Measurements from ENCODE around the gene FAM53B.
"Not testable (repeated sequence)": the region's sequence is repeated elsewhere in the genome, so short reads cannot be mapped to it uniquely, and the experiment has no call there.

Gene FAM53B

GRCh38 chr10:124744102-124745050 is at the start of gene FAM53B:
TSS of gene FAM53B (minus strand) at chr10:124744378. CDS start at chr10:124706713, 37,665 bp downstream.
- peak; percentile 70 to 72 for DNase-seq (ENCODE audit: low read depth in 2 of 2)

- no peak for DNase-seq (ENCODE audit: low read depth in 2 of 2)
Measured at GRCh38 chr10:124792998-124793352, 48.8 kb upstream of the FAM53B start.

GRCh38 chr10:124791547-124792348 is 47.6 kb upstream of the FAM53B start, which contains the start of gene EEF1AKMT2:
TSS of gene EEF1AKMT2 (minus strand) at chr10:124791887. CDS start at chr10:124791833, 54 bp downstream.
- DNase-seq (ENCODE audit: low read depth in 2 of 2): peak; percentile 74 to 80

- DNase-seq (ENCODE audit: low read depth in 2 of 2): not testable (repeated sequence)
Measured at GRCh38 chr10:124782900-124783299, 38.7 kb upstream of the FAM53B start.

GRCh38 chr10:124768791-124769190 is 24.6 kb upstream of the FAM53B start:
- no peak for DNase-seq (ENCODE audit: low read depth in 2 of 2)

- no peak for DNase-seq (ENCODE audit: low read depth in 2 of 2)
Measured at GRCh38 chr10:124765256-124765655, 21.1 kb upstream of the FAM53B start.

GRCh38 chr10:124763267-124763666 is 19.1 kb upstream of the FAM53B start:
- no peak for DNase-seq (ENCODE audit: low read depth in 2 of 2)

GRCh38 chr10:124762281-124762680 is 18.1 kb upstream of the FAM53B start:
- no peak for DNase-seq (ENCODE audit: low read depth in 2 of 2)

GRCh38 chr10:124756156-124756903 is 12.2 kb upstream of the FAM53B start:
- no peak for DNase-seq (ENCODE audit: low read depth in 2 of 2)

GRCh38 chr10:124755581-124755980 is 11.4 kb upstream of the FAM53B start:
- no peak for DNase-seq (ENCODE audit: low read depth in 2 of 2)

- DNase-seq (ENCODE audit: low read depth in 2 of 2): no peak
Measured at GRCh38 chr10:124754227-124754626, 10.0 kb upstream of the FAM53B start.

- no peak for DNase-seq (ENCODE audit: low read depth in 2 of 2)
Measured at GRCh38 chr10:124748953-124749645, 4.9 kb upstream of the FAM53B start.

GRCh38 chr10:124748166-124748565 is 4.0 kb upstream of the FAM53B start:
- no peak for DNase-seq (ENCODE audit: low read depth in 2 of 2)

- no peak for DNase-seq (ENCODE audit: low read depth in 2 of 2)
Measured at GRCh38 chr10:124747745-124748144, 3.6 kb upstream of the FAM53B start.

- no peak for DNase-seq (ENCODE audit: low read depth in 2 of 2)
Measured at GRCh38 chr10:124746992-124747391, 2.8 kb upstream of the FAM53B start.

- not testable (repeated sequence) for DNase-seq (ENCODE audit: low read depth in 2 of 2)
Measured at GRCh38 chr10:124746447-124746846, 2.3 kb upstream of the FAM53B start.

GRCh38 chr10:124745673-124746072 is 1.5 kb upstream of the FAM53B start:
- no peak for DNase-seq (ENCODE audit: low read depth in 2 of 2)

GRCh38 chr10:124745252-124745651 is 1.1 kb upstream of the FAM53B start:
- no peak for DNase-seq (ENCODE audit: low read depth in 2 of 2)

- DNase-seq (ENCODE audit: low read depth in 2 of 2): no peak
Measured at GRCh38 chr10:124743191-124744101, 732 bp downstream of the FAM53B start.

All from stimulated activated CD8-positive, alpha-beta memory T cell treated with anti-CD3 and anti-CD28 coated beads, Interleukin-2, amount 100 ng/mL, for 48 hours (primary cell).